Esophagus squamous epithelium (tissue), 5 donors: Measurements from ENCODE around the gene GPR27. TPM values are rescaled to one million over a fixed set of nuclear protein-coding genes. Genes with fewer than 3 reads are reported as not detected.

Experiments used
- DNase-seq: peaks from one replicate; lab custom pipeline; 2025; lab: John Stamatoyannopoulos, UW
- H3K27ac ChIP-seq, 4 donors: fragments of 200-600 bp; sonication (generic); one replicate each; pipeline ENCODE4 v1.5.1; 2016 to 2019; ENCODE audit warnings: mild to moderate bottlenecking in 1 of 4
- H3K27me3 ChIP-seq, 4 donors: fragments of 200-600 bp; sonication (generic); 1 replicate in 3 of 4; 2 replicates in 1 of 4; pipeline versions ENCODE4 v1.5.1 to v1.6.0; 2017 to 2021; ENCODE audit warnings: antibody characterized with exemption in 1 of 4
- H3K36me3 ChIP-seq, 3 donors: fragments of 200-600 bp; sonication (generic); one replicate each; pipeline ENCODE4 v1.5.1; 2016 to 2019
- H3K4me1 ChIP-seq, 3 donors: fragments of 200-600 bp; sonication (generic); one replicate each; pipeline ENCODE4 v1.5.1; 2017 to 2019
- H3K4me3 ChIP-seq, 4 donors: fragments of 200-600 bp; sonication (generic); 1 replicate in 3 of 4; 2 replicates in 1 of 4; pipeline ENCODE4 v1.5.1; 2016 to 2019; ENCODE audit warnings: mild to moderate bottlenecking in 2 of 4, moderate library complexity in 1 of 4
- H3K9me3 ChIP-seq, 3 donors: fragments of 200-600 bp; sonication (generic); one replicate each; pipeline ENCODE4 v1.5.1; 2016 to 2019
- POLR2A ChIP-seq, 4 donors: fragments of 450-650 bp; IDR thresholded peaks; one replicate each; pipeline ENCODE4 v1.6.1; 2017; ENCODE audit warnings: antibody characterized with exemption in 4 of 4, mild to moderate bottlenecking in 4 of 4, moderate library complexity in 3 of 4
- WGBS, 2 donors: methylation state at CpG; one replicate each; pipeline ENCODE4 v1.1.5; 2018; 5-methylcytosine and 5-hydroxymethylcytosine counted together
- intact Hi-C: fragments of 100-400 bp; cut with DNase I; formaldehyde crosslinking; loops from one replicate; pipeline ENCODE4 v1.15.0; 2022
- total RNA-seq, 4 donors: library from RNA; depleted of rRNA; stranded (reverse); fragments of >200 nt; gene quantifications; one replicate each; pipeline ENCODE4 v1.1.0, GENCODE V29; 2016
- TF ChIP-seq, protein P1 (sequence below), 6 experiments: fragments of 450-650 bp in 4 of 6; fragments of 200-600 bp in 2 of 6; sonication (generic) in 2 of 6; IDR thresholded peaks; one replicate each; pipeline ENCODE4 v1.5.1; 2016 to 2019; ENCODE audit warnings: antibody characterized with exemption in 6 of 6, mild to moderate bottlenecking in 4 of 6, moderate library complexity in 4 of 6
- donor health status: DM: yes; HTN: yes; CAD: no.

The GPR27 gene
- total RNA-seq, 4 donors from 2014 or later = 2.1 to 3.6 (median 2.7) TPM

DNA sequence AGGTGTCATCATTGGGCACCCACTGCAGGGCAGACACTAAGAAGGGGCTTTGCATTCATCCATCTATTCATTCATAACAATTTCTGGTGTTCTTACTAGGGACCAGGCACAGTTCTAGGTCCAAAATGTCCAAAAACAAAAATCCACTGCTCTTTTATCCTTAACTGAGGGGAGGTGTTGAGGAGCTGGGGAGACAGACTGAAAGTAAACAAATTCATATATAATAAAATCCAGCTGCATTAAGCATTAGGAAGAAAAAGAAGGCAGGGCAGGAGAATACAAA is 29.5 kb upstream of the GPR27 start:
- intact Hi-C loops = no loop called here

DNA sequence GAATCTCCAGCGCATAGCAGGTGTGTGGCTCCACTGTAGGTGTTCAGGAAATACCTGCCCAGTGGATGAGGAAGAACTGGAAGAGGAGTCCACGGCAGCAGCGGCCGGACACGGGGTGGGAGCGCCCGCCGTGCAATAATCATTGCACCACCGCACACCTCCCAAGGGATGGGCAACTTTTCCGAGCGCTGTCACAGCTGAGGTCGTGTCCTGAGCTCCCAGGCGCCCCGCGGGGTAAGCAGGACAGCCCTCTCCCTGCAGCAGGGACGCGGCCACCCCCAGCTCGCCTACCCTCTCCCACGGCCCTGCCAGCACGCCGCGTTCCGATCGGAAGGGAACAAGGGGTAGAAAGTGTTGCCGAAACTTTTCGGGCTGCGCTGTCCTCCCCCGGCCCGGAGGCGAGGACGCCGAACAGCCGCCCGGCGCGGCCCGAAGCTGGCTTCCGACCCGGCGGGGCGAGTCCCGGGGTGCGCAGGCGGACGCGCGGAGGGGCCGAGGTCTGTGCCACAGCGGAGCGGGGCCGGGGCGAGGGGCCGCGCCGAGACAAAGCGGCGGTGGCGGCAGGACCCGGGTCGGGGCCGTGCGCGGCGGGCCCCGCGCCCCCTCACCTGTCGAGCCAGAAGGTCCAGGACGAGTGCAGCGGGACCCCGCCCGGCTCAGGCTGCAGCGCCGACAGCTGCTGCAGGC is 28.9 kb upstream of the GPR27 start:
- Histone ChIP-seq H3K4me1 (peaks cover 4 to 41% (median 17%) of the 10 kb centered on the region in 3 donors), H3K27me3 (no peaks in the 10 kb centered on the region), H3K4me3 (peak overlapping the region; percentile 75 to 92 (median 87)), H3K27ac (peak overlapping the region; percentile 80 to 89 (median 82)), H3K36me3 (no peaks in the 10 kb centered on the region), H3K9me3 (no peaks in the 10 kb centered on the region)
- no peak for DNase-seq
- WGBS, 2 donors = 0% methylated on average over 5 to 7 of the region's 73 CpGs
- intact Hi-C loops = no loop called here
- TF ChIP-seq, protein P1, sequence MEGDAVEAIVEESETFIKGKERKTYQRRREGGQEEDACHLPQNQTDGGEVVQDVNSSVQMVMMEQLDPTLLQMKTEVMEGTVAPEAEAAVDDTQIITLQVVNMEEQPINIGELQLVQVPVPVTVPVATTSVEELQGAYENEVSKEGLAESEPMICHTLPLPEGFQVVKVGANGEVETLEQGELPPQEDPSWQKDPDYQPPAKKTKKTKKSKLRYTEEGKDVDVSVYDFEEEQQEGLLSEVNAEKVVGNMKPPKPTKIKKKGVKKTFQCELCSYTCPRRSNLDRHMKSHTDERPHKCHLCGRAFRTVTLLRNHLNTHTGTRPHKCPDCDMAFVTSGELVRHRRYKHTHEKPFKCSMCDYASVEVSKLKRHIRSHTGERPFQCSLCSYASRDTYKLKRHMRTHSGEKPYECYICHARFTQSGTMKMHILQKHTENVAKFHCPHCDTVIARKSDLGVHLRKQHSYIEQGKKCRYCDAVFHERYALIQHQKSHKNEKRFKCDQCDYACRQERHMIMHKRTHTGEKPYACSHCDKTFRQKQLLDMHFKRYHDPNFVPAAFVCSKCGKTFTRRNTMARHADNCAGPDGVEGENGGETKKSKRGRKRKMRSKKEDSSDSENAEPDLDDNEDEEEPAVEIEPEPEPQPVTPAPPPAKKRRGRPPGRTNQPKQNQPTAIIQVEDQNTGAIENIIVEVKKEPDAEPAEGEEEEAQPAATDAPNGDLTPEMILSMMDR (IDR thresholded peaks at IDR 0.05) = no peak
- TF ChIP-seq POLR2A (IDR thresholded peaks at IDR 0.05) = no peak

More for the DNA sequence above, 29.5 kb upstream of the GPR27 start:
- Histone ChIP-seq H3K4me1 (peaks cover 4 to 36% (median 17%) of the 10 kb centered on the region in 3 donors), H3K36me3 (no peaks in the 10 kb centered on the region), H3K4me3 (peak overlapping the region; percentile 75 to 92 (median 87)), H3K9me3 (no peaks in the 10 kb centered on the region), H3K27me3 (no peaks in the 10 kb centered on the region), H3K27ac (peak overlapping the region; percentile 80 to 89 (median 82))
- no peak for DNase-seq
- TF ChIP-seq, protein P1 (IDR thresholded peaks at IDR 0.05) = no peak
- TF ChIP-seq POLR2A (IDR thresholded peaks at IDR 0.05) = no peak

DNA sequence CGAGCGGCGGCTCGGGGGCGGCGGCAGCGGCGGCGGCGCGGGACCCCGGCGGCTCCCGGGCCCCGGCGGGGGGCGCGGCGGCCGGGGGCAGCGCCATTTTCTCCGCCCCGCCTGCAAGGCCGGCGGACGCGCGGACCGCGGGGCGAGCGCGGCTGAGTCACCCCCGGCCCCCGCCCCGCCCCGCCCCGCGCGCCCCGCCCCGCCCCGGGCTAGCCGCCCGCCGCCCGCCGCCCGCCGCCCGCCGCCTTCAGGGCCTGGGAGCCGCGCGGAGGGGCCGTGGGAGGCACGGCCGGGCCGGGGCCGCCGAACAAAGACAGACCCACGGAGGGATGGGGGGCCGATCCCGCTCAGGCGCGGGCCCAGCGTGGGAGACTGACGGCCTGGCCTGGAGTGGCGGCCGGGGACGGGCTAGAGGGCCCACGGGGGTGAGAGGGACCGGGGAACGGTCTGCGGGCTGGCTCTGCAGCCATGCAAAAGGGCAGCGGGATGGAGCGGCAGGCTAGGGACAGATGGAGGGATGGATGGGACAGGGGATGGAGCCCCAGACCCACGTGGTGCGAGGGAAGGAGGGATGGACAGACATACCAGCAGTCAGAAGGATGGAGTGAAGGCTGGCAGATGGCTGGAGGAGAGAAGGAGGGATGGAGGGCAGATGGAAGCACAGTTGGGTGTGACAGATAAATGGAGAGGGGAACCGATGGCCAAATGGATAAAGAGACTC is 28.2 kb upstream of the GPR27 start, which contains the start of gene EIF4E3:
Gene EIF4E3 (minus strand): TSS at position 132 of the 721 bp plus-strand sequence. CDS start 35 bp downstream, at position 97.
- 8 to 9% methylated on average over 18 to 21 of the region's 80 CpGs for WGBS, 2 donors
- DNase-seq = no peak
- TF ChIP-seq POLR2A (IDR thresholded peaks at IDR 0.05) = no peak
- TF ChIP-seq, protein P1 (IDR thresholded peaks at IDR 0.05) = no peak
- Histone ChIP-seq H3K27me3 (no peaks in the 10 kb centered on the region), H3K9me3 (no peaks in the 10 kb centered on the region), H3K4me3 (peak within 1 kb of the TSS; percentile 75 to 92 (median 87)), H3K27ac (peak within 1 kb of the TSS; percentile 80 to 89 (median 82)), H3K36me3 (no peaks in the 10 kb centered on the region), H3K4me1 (peaks cover 4 to 45% (median 17%) of the 10 kb centered on the region in 3 donors)
- intact Hi-C loops = no loop called here

DNA sequence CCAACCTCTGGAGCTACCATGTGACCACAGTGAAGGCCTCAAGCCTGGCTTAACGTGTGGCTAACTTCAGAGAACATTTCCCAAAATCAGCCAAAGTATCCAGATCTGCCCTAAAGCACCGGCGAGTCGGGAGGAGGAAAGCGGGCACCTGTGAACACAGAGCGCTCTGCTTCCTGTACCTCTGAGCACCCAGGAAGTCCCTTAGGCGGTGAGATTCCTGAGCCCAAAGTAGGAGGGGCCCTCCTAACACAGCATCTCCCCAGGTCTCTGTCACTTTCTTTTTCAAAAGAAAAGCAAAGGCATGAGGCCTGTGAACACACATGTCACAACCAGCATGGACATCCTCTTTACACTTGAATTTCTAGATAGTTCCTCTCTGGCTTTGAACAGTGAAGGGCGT is 27.5 kb upstream of the GPR27 start:
- H3K4me3 ChIP-seq = peak overlapping the region in 3 of 4 donors; percentile 54 to 89 (median 79)
- H3K9me3 ChIP-seq = no peaks in the 10 kb centered on the region
- TF ChIP-seq, protein P1 (IDR thresholded peaks at IDR 0.05) = no peak
- TF ChIP-seq POLR2A (IDR thresholded peaks at IDR 0.05) = peak in 1 of 4 donors; percentile 21
- 44 to 71% methylated on average over 5 to 8 of the region's 8 CpGs for WGBS, 2 donors
- H3K27ac ChIP-seq = peak overlapping the region in 3 of 4 donors; percentile 76 to 83 (median 82)
- intact Hi-C loops = no loop called here
- no peak for DNase-seq
- H3K4me1 ChIP-seq = peaks cover 4 to 45% (median 17%) of the 10 kb centered on the region in 3 donors
- no peaks in the 10 kb centered on the region for H3K27me3 ChIP-seq
- no peaks in the 10 kb centered on the region for H3K36me3 ChIP-seq
